WTC11 (cell line): ENCODE results near the gene TMEM169.

ENCODE experiments used
- CBFB ChIP-seq: sonication (generic); formaldehyde crosslinking; IDR thresholded peaks from 2 replicates; pipeline ENCODE4 v1.8.1; 2022; ENCODE audit warnings: mild to moderate bottlenecking, low read depth, missing genetic modification reagents
- CREB1 ChIP-seq: sonication (generic); formaldehyde crosslinking; IDR thresholded peaks from 2 replicates; pipeline ENCODE4 v1.8.0; 2023; ENCODE audit warnings: mild to moderate bottlenecking, missing genetic modification reagents
- CTCF ChIP-seq: fragments of 200-600 bp; IDR thresholded peaks from 2 replicates; pipeline ENCODE4 v1.8.0; 2022; ENCODE audit warnings: antibody characterized with exemption
- E2F4 ChIP-seq: sonication (generic); formaldehyde crosslinking; IDR thresholded peaks from 2 replicates; pipeline ENCODE4 v1.8.1; 2022; ENCODE audit warnings: low read depth, mild to moderate bottlenecking, moderate library complexity, missing genetic modification reagents, borderline replicate concordance
- ELF4 ChIP-seq: sonication (generic); formaldehyde crosslinking; IDR thresholded peaks from 2 replicates; pipeline ENCODE4 v1.8.1; 2022; ENCODE audit warnings: low read depth, mild to moderate bottlenecking, moderate library complexity, missing genetic modification reagents
- ETV6 ChIP-seq: sonication (generic); formaldehyde crosslinking; IDR thresholded peaks from 2 replicates; pipeline ENCODE4 v1.8.1; 2022; ENCODE audit warnings: mild to moderate bottlenecking, missing genetic modification reagents
- IRF2 ChIP-seq: sonication (generic); formaldehyde crosslinking; IDR thresholded peaks from 2 replicates; pipeline ENCODE4 v1.8.0; 2022; ENCODE audit warnings: low read depth, missing genetic modification reagents, borderline replicate concordance
- MXD4 ChIP-seq: fragments of 250-450 bp; sonication (Bioruptor Pico); IDR thresholded peaks from 2 replicates; pipeline ENCODE4 v1.8.0; 2021; ENCODE audit warnings: mild to moderate bottlenecking, moderate library complexity, borderline replicate concordance
- MYBL2 ChIP-seq: sonication (generic); formaldehyde crosslinking; IDR thresholded peaks from 2 replicates; pipeline ENCODE4 v1.8.1; 2023; ENCODE audit warnings: mild to moderate bottlenecking, moderate library complexity, missing genetic modification reagents
- NR3C1 ChIP-seq: sonication (generic); formaldehyde crosslinking; conservative IDR thresholded peaks from 2 replicates; pipeline ENCODE4 v1.8.1; 2023; ENCODE audit warnings: low read depth, mild to moderate bottlenecking, missing genetic modification reagents
- TEAD4 ChIP-seq: sonication (generic); formaldehyde crosslinking; IDR thresholded peaks from 2 replicates; pipeline ENCODE4 v1.8.0; 2022; ENCODE audit warnings: mild to moderate bottlenecking, missing genetic modification reagents
- ZNF425 ChIP-seq: fragments of 250-450 bp; sonication (Bioruptor Pico); conservative IDR thresholded peaks from 2 replicates; pipeline ENCODE4 v1.9.0; 2021; ENCODE audit warnings: mild to moderate bottlenecking

GRCh38 chr2:216049452-216049851 is 32.3 kb upstream of the TMEM169 start:
- TF ChIP-seq NR3C1 (no peak), CTCF (no peak), CREB1 (CRISPR knock-in tag) (no peak), ZNF425 (CRISPR knock-in tag) (no peak), E2F4 (no peak), MYBL2 (no peak), MXD4 (CRISPR knock-in tag) (no peak), CBFB (CRISPR knock-in tag) (no peak), ELF4 (CRISPR knock-in tag) (no peak), IRF2 (CRISPR knock-in tag) (no peak), TEAD4 (no peak), ETV6 (CRISPR knock-in tag) (no peak)
